Gastroesophageal sphincter (tissue), 4 donors: Measurements from ENCODE around the gene DMD. TPM values are rescaled to one million over a fixed set of nuclear protein-coding genes. Genes with fewer than 3 reads are reported as not detected.

Experiments
- ATAC-seq: fragments of 150-250 bp; one replicate; pipeline ENCODE4 v1.9.1; 2016; ENCODE audit warnings: mild to moderate bottlenecking, moderate library complexity
- H3K27ac ChIP-seq, 4 donors: fragments of 200-600 bp; sonication (generic) in 3 of 4; 1 replicate in 3 of 4; 2 replicates in 1 of 4; pipeline ENCODE4 v1.5.1; 2016 to 2019
- H3K27me3 ChIP-seq: fragments of 200-600 bp; sonication (generic); one replicate; pipeline ENCODE4 v1.5.1; 2019
- H3K36me3 ChIP-seq, 2 donors: fragments of 200-600 bp; sonication (generic); one replicate each; pipeline ENCODE4 v1.5.1; 2019; ENCODE audit warnings: control low read depth in 1 of 2
- H3K4me1 ChIP-seq, 3 donors: fragments of 200-600 bp; sonication (generic); 1 replicate in 2 of 3; 2 replicates in 1 of 3; pipeline ENCODE4 v1.5.1; 2016 to 2019; ENCODE audit warnings: control low read depth in 2 of 3
- H3K4me3 ChIP-seq, 2 donors: fragments of 200-600 bp; sonication (generic); one replicate each; pipeline ENCODE4 v1.5.1; 2019; ENCODE audit warnings: mild to moderate bottlenecking in 1 of 2, moderate library complexity in 1 of 2
- H3K9me3 ChIP-seq, 3 donors: fragments of 200-600 bp; sonication (generic); one replicate each; pipeline ENCODE4 v1.5.1; 2017 to 2019; ENCODE audit warnings: control low read depth in 2 of 3
- EP300 ChIP-seq: sonication (generic); formaldehyde crosslinking; IDR thresholded peaks from one replicate; pipeline ENCODE4 v1.6.1; 2017; ENCODE audit warnings: antibody characterized with exemption, mild to moderate bottlenecking
- POLR2A ChIP-seq, 2 donors: fragments of 450-650 bp; IDR thresholded peaks; one replicate each; pipeline ENCODE4 v1.6.1; 2017; ENCODE audit warnings: antibody characterized with exemption in 2 of 2, mild to moderate bottlenecking in 2 of 2, moderate library complexity in 1 of 2
- POLR2AphosphoS5 ChIP-seq: sonication (generic); formaldehyde crosslinking; IDR thresholded peaks from one replicate; pipeline ENCODE4 v1.6.1; 2017; ENCODE audit warnings: antibody characterized with exemption
- WGBS, 2 donors: methylation state at CpG; one replicate each; pipeline ENCODE4 v1.1.5; 2018; ENCODE audit warnings: low coverage in 1 of 2; 5-methylcytosine and 5-hydroxymethylcytosine counted together
- total RNA-seq, 4 donors: library from RNA; depleted of rRNA; stranded (reverse); fragments of >200 nt; gene quantifications; one replicate each; pipeline ENCODE4 v1.1.0, GENCODE V29; 2016
- TF ChIP-seq, protein P1 (sequence below), 4 experiments: fragments of 200-600 bp in 2 of 4; fragments of 450-650 bp in 2 of 4; sonication (generic) in 1 of 4; IDR thresholded peaks; one replicate each; pipeline ENCODE4 v1.5.1; 2017 to 2019; ENCODE audit warnings: antibody characterized with exemption in 4 of 4, mild to moderate bottlenecking in 2 of 4, moderate library complexity in 2 of 4

The DMD gene
- total RNA-seq, 4 donors from 2014 or later = 111 to 225 (median 183) TPM

DNA sequence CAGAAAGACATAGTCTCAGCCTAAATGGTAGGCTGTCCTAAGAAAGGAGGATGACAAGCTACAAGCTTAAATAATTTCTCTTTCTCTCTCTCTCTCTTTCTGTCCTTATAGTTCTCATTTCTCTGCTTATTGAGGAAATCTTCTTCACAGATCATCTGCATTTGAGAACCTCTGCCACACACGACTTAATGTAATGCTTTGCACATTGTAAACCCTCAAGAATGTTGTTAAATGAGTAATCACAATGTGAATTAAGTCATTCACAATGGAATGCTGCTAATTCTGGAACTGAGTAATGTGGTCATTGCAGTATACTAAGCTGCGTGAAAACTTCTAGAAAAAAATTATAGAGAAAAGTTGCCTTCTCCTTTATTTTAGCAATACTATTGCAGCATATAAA is 1630.6 kb downstream of the DMD start:
- Histone ChIP-seq H3K27me3 (no peaks in the 10 kb centered on the region), H3K27ac (no peak overlapping the region), H3K36me3 (no peaks in the 10 kb centered on the region), H3K4me3 (no peak overlapping the region), H3K9me3 (no peaks in the 10 kb centered on the region), H3K4me1 (no peaks in the 10 kb centered on the region)
- ATAC-seq = no peak
- TF ChIP-seq POLR2AphosphoS5 (no peak), POLR2A (IDR thresholded peaks at IDR 0.05) (no peak), EP300 (no peak)
- TF ChIP-seq, protein P1, sequence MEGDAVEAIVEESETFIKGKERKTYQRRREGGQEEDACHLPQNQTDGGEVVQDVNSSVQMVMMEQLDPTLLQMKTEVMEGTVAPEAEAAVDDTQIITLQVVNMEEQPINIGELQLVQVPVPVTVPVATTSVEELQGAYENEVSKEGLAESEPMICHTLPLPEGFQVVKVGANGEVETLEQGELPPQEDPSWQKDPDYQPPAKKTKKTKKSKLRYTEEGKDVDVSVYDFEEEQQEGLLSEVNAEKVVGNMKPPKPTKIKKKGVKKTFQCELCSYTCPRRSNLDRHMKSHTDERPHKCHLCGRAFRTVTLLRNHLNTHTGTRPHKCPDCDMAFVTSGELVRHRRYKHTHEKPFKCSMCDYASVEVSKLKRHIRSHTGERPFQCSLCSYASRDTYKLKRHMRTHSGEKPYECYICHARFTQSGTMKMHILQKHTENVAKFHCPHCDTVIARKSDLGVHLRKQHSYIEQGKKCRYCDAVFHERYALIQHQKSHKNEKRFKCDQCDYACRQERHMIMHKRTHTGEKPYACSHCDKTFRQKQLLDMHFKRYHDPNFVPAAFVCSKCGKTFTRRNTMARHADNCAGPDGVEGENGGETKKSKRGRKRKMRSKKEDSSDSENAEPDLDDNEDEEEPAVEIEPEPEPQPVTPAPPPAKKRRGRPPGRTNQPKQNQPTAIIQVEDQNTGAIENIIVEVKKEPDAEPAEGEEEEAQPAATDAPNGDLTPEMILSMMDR (IDR thresholded peaks at IDR 0.05) = no peak
- WGBS, 2 donors = 22 to 30% methylated on average over 2 of the region's 2 CpGs

DNA sequence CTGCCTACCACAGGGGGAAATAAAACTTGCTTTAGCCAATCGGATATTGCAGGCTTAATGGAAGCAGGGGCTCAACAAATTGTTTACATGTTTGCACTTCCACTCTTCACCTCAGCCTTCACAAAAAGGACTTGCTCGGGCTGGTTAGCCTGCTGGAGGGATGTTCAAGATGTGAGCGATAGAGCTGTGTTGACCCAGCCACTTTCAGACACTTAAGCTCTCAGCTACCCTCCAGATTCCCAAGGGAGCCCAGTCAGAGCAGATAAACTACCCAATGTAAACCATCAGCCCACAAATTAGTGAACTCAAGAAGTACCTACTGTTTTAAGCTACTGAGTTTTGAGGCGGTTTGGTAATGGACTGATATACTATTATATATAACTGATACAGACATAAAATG is 1631.1 kb downstream of the DMD start:
- no peak for ATAC-seq
- WGBS, 2 donors = 69% methylated on average over 3 of the region's 4 CpGs; no CpG with 5 or more reads in 1 of the 2 donors
- Histone ChIP-seq H3K27ac (no peak overlapping the region), H3K36me3 (no peaks in the 10 kb centered on the region), H3K4me1 (no peaks in the 10 kb centered on the region), H3K4me3 (no peak overlapping the region), H3K9me3 (no peaks in the 10 kb centered on the region), H3K27me3 (no peaks in the 10 kb centered on the region)
- TF ChIP-seq, protein P1 (IDR thresholded peaks at IDR 0.05) = no peak
- TF ChIP-seq POLR2A (IDR thresholded peaks at IDR 0.05) (no peak), POLR2AphosphoS5 (no peak), EP300 (no peak)

DNA sequence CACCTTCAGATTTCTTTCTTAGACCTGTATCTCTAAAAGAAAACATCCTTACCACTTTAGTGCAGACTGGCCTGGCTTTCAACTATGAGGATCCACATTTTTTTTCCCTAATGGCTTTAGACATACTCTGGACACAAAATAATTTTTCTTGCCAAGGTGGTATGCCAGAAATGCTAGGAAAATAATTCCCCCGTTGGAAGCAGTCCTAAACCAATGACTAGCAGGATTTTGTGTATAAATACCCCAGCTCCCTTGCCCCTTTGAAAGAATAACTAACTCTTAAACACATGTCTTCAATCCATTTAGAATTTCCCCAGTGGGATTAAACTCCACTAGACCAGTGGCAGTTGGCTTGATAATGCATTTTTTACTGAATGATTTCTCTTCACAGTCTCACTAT is 1639.0 kb downstream of the DMD start:
- no peaks in the 10 kb centered on the region for H3K27me3 ChIP-seq

DNA sequence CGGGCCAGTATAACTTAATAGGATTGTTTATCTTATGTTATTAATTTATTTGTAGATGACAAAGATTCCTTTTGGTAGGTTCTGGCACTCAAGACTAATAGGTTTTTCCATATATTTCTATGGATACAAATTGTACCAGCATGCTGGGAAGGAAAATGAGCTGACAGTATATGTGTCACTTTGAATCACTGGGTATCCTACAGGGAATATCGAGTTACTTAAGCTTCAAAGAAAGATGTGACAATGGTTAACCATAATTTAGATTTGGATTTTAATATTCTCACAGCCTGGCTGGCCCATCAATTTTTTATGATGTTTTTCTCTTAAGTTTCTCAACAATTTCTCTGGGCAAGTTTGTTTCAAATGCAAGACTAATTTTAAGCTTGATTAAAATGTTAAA is 1640.7 kb downstream of the DMD start:
- H3K27ac ChIP-seq = no peak overlapping the region
- no peaks in the 10 kb centered on the region for H3K9me3 ChIP-seq
- no peaks in the 10 kb centered on the region for H3K27me3 ChIP-seq
- H3K36me3 ChIP-seq = no peaks in the 10 kb centered on the region
- H3K4me3 ChIP-seq = no peak overlapping the region
- TF ChIP-seq EP300 (no peak), POLR2A (IDR thresholded peaks at IDR 0.05) (no peak), POLR2AphosphoS5 (no peak)
- TF ChIP-seq, protein P1 (IDR thresholded peaks at IDR 0.05) = no peak
- no peak for ATAC-seq
- H3K4me1 ChIP-seq = no peaks in the 10 kb centered on the region
- WGBS, 2 donors = 76 to 81% methylated on average over 2 of the region's 2 CpGs

More for the DNA sequence above, 1639.0 kb downstream of the DMD start:
- no peak overlapping the region for H3K4me3 ChIP-seq
- ATAC-seq = no peak
- no peak overlapping the region for H3K27ac ChIP-seq
- no peaks in the 10 kb centered on the region for H3K4me1 ChIP-seq
- TF ChIP-seq POLR2AphosphoS5 (no peak), POLR2A (IDR thresholded peaks at IDR 0.05) (no peak), EP300 (no peak)
- TF ChIP-seq, protein P1 (IDR thresholded peaks at IDR 0.05) = no peak
- WGBS, 2 donors = 0 to 11% methylated on average over 1 of the region's 1 CpG
- H3K36me3 ChIP-seq = no peaks in the 10 kb centered on the region
- no peaks in the 10 kb centered on the region for H3K9me3 ChIP-seq

DNA sequence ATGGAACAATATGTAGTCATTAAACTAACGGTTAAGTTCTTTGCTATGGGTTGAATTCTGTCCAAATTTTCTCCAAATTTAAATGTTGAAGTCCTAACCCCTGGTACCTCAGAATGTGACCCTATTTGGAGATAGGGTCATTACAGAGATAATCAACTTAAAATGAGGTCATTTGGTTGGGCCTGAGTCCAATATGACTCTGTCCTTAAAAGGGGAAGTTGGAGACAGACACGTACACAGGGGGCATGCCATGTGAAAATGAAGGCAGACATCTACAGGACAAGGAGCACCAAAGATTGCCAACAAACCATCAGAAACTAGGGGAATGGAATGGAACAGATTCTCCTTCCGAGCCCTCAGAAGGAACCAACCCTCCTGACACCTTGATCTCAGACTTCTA is 1647.6 kb downstream of the DMD start:
- no peak overlapping the region for H3K4me3 ChIP-seq
- no peaks in the 10 kb centered on the region for H3K36me3 ChIP-seq
- H3K4me1 ChIP-seq = no peaks in the 10 kb centered on the region
- H3K27me3 ChIP-seq = no peaks in the 10 kb centered on the region
- H3K27ac ChIP-seq = no peak overlapping the region
- no peaks in the 10 kb centered on the region for H3K9me3 ChIP-seq
- WGBS, 2 donors = 51 to 60% methylated on average over 2 to 3 of the region's 3 CpGs
- TF ChIP-seq, protein P1 (IDR thresholded peaks at IDR 0.05) = no peak
- TF ChIP-seq EP300 (no peak), POLR2A (IDR thresholded peaks at IDR 0.05) (no peak), POLR2AphosphoS5 (no peak)
- ATAC-seq = no peak
